Liver (tissue), 9 donors: ENCODE measurements around the gene FRAT1. TPM values are rescaled to one million over a fixed set of nuclear protein-coding genes. Genes with fewer than 3 reads are reported as not detected.

ENCODE experiments used
- DNase-seq: peaks from one replicate; pipeline ENCODE4 v3.0.0-alpha.2; 2017; ENCODE audit warnings: low spot score
- H3K27ac ChIP-seq, 2 donors: one replicate each; pipeline ENCODE4 v1.7.0; 2013; ENCODE audit warnings: inconsistent platforms in 2 of 2, low read length in 2 of 2, control low read depth in 1 of 2, low read depth in 1 of 2, mild to moderate bottlenecking in 1 of 2
- H3K27me3 ChIP-seq, 4 donors: one replicate each; pipeline versions ENCODE4 v1.6.1 to v1.7.0; 2013; ENCODE audit warnings: low read length in 3 of 4, inconsistent platforms in 1 of 4, mild to moderate bottlenecking in 1 of 4, moderate library complexity in 1 of 4; ENCODE audit not compliant: control insufficient read depth in 4 of 4, insufficient read depth in 4 of 4
- H3K36me3 ChIP-seq, 4 donors: one replicate each; pipeline versions ENCODE4 v1.6.1 to v1.7.0; 2013; ENCODE audit warnings: low read length in 3 of 4, mild to moderate bottlenecking in 3 of 4, low read depth in 1 of 4, moderate library complexity in 1 of 4; ENCODE audit not compliant: control insufficient read depth in 4 of 4, insufficient read depth in 3 of 4
- H3K4me1 ChIP-seq, 4 donors: one replicate each; pipeline versions ENCODE4 v1.6.1 to v1.7.0; 2013; ENCODE audit warnings: low read length in 3 of 4, mild to moderate bottlenecking in 3 of 4, moderate library complexity in 1 of 4; ENCODE audit not compliant: control insufficient read depth in 4 of 4, insufficient read depth in 4 of 4
- H3K4me3 ChIP-seq, 3 donors: one replicate each; pipeline versions ENCODE4 v1.6.1 to v1.7.0; 2013; ENCODE audit warnings: low read length in 3 of 3, control low read depth in 1 of 3, low read depth in 1 of 3, mild to moderate bottlenecking in 1 of 3
- H3K9ac ChIP-seq, 2 donors: one replicate each; pipeline ENCODE4 v1.7.0; 2013; ENCODE audit warnings: low read length in 2 of 2, mild to moderate bottlenecking in 2 of 2, moderate library complexity in 2 of 2, control low read depth in 1 of 2, low read depth in 1 of 2
- H3K9me3 ChIP-seq, 4 donors: one replicate each; pipeline versions ENCODE4 v1.6.1 to v1.7.0; 2013; ENCODE audit warnings: low read length in 3 of 4; ENCODE audit not compliant: control insufficient read depth in 4 of 4
- EGR1 ChIP-seq, 2 donors: IDR thresholded peaks; 2 replicates each; pipeline ENCODE4 v1.6.1; 2016 to 2018; ENCODE audit warnings: antibody characterized with exemption in 2 of 2, low read depth in 2 of 2
- FOXA1 ChIP-seq: IDR thresholded peaks from 2 replicates; pipeline ENCODE4 v1.6.1; 2016; ENCODE audit warnings: antibody characterized with exemption
- FOXA2 ChIP-seq: IDR thresholded peaks from 2 replicates; pipeline ENCODE4 v1.6.1; 2016; ENCODE audit warnings: antibody characterized with exemption
- GABPA ChIP-seq, 2 donors: IDR thresholded peaks in 1 of 2; conservative IDR thresholded peaks in 1 of 2; 2 replicates each; pipeline ENCODE4 v1.6.1; 2016; ENCODE audit warnings: antibody characterized with exemption in 2 of 2, mild to moderate bottlenecking in 1 of 2, moderate library complexity in 1 of 2
- HNF4A ChIP-seq, 2 donors: conservative IDR thresholded peaks; 2 replicates each; pipeline ENCODE4 v1.6.1; 2016; ENCODE audit warnings: antibody characterized with exemption in 2 of 2, mild to moderate bottlenecking in 2 of 2
- HNF4G ChIP-seq: IDR thresholded peaks from 2 replicates; pipeline ENCODE4 v1.6.1; 2016; ENCODE audit warnings: antibody characterized with exemption
- JUND ChIP-seq, 2 donors: IDR thresholded peaks; 2 replicates each; pipeline ENCODE4 v1.6.1; 2016; ENCODE audit warnings: antibody characterized with exemption in 2 of 2
- NR2F2 ChIP-seq: IDR thresholded peaks from 2 replicates; pipeline ENCODE4 v1.6.1; 2016; ENCODE audit warnings: antibody characterized with exemption
- RAD21 ChIP-seq, 2 donors: IDR thresholded peaks; 2 replicates each; pipeline ENCODE4 v1.6.1; 2016; ENCODE audit warnings: antibody characterized with exemption in 2 of 2, mild to moderate bottlenecking in 2 of 2
- RXRA ChIP-seq, 2 donors: IDR thresholded peaks; 2 replicates each; pipeline ENCODE4 v1.6.1; 2017 to 2018; ENCODE audit warnings: antibody characterized with exemption in 2 of 2, mild to moderate bottlenecking in 1 of 2
- SP1 ChIP-seq: IDR thresholded peaks from 2 replicates; pipeline ENCODE4 v1.6.1; 2018; ENCODE audit warnings: antibody characterized with exemption, mild to moderate bottlenecking
- TAF1 ChIP-seq: conservative IDR thresholded peaks from 2 replicates; pipeline ENCODE4 v1.6.1; 2016; ENCODE audit warnings: antibody characterized with exemption, mild to moderate bottlenecking
- YY1 ChIP-seq: IDR thresholded peaks from 2 replicates; pipeline ENCODE4 v1.6.1; 2016; ENCODE audit warnings: antibody characterized with exemption, mild to moderate bottlenecking
- WGBS: extraction: QIAGEN DNeasy Blood & Tissue Kit; methylation state at CpG from one replicate; pipeline ENCODE4 v1.1.7; 2013; 5-methylcytosine and 5-hydroxymethylcytosine counted together
- polyA plus RNA-seq, 2 donors: library from polyadenylated mRNA; stranded (reverse) in 1 of 2; unstranded in 1 of 2; fragments of 200-250 nt in 1 of 2; fragments of >200 nt in 1 of 2; fragmentation: Nextera tagmentation in 1 of 2; extraction: Ambion mirVana in 1 of 2; gene quantifications; one replicate each; pipeline versions ENCODE4 v1.2.1 to v1.2.3, GENCODE V29; 2013 to 2015
- total RNA-seq, 2 donors: library from RNA; depleted of rRNA; stranded (reverse); fragments of >200 nt; gene quantifications; one replicate each; pipeline ENCODE4 v1.2.3, GENCODE V29; 2014
- TF ChIP-seq, protein P1 (sequence below): IDR thresholded peaks from 2 replicates; pipeline ENCODE4 v1.6.1; 2016; ENCODE audit warnings: antibody characterized with exemption
- TF ChIP-seq, protein P2 (sequence below): fragments of 150-350 bp; IDR thresholded peaks from 2 replicates; pipeline ENCODE4 v1.5.1; 2017; ENCODE audit warnings: improper control_type of control experiment, low read depth, low read length; ENCODE audit not compliant: missing input control
- TF ChIP-seq, protein P3 (sequence below): IDR thresholded peaks from 2 replicates; pipeline ENCODE4 v1.6.1; 2016; ENCODE audit warnings: antibody characterized with exemption
- TF ChIP-seq, protein P4 (sequence below): IDR thresholded peaks from 2 replicates; pipeline ENCODE4 v1.6.1; 2016; ENCODE audit warnings: antibody characterized with exemption
- TF ChIP-seq, protein P5 (sequence below): IDR thresholded peaks from 2 replicates; pipeline ENCODE4 v1.6.1; 2016; ENCODE audit warnings: antibody characterized with exemption, mild to moderate bottlenecking
- donor health status: healthy.
- donor health status: healthy.
- donor health status: healthy.
- donor health status: healthy.
- donor health status: healthy.

FRAT1 gene
- total and polyA plus RNA-seq, 4 donors = 4.3 to 7.4 (median 5.2) TPM

DNA sequence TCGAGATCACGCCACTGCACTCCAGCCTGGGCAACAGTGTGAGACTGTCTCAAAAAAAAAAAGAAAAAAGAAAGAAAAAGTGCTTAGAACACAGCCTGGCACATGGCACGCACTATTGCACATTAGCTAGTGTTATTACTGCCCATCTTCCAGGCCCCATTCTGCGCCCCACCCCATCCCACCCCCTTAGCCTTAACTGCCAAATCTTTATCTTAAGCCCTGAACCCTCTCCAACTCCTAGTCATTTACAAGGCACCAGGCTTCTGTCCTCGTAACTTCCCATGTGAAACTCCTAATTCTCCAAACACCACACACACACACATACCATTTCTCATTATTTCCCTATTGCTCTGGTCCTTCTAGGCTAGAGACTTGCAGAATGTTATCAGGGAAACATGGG lies 10.7 kb downstream of the FRAT1 start:
- H3K9me3 ChIP-seq = no peaks in the 10 kb centered on the region
- no peak overlapping the region for H3K9ac ChIP-seq
- no peaks in the 10 kb centered on the region for H3K36me3 ChIP-seq
- WGBS = 58% methylated on average over 5 of the region's 5 CpGs
- no peaks in the 10 kb centered on the region for H3K27me3 ChIP-seq
- TF ChIP-seq RAD21 (IDR thresholded peaks at IDR 0.05) (no peak), HNF4G (no peak), NR2F2 (no peak), SP1 (no peak), TAF1 (no peak)
- H3K27ac ChIP-seq = peak overlapping the region; percentile 81 to 95
- no peak for DNase-seq
- H3K4me3 ChIP-seq = no peak overlapping the region
- H3K4me1 ChIP-seq = peaks cover 17 to 61% (median 43%) of the 10 kb centered on the region in 4 donors

DNA sequence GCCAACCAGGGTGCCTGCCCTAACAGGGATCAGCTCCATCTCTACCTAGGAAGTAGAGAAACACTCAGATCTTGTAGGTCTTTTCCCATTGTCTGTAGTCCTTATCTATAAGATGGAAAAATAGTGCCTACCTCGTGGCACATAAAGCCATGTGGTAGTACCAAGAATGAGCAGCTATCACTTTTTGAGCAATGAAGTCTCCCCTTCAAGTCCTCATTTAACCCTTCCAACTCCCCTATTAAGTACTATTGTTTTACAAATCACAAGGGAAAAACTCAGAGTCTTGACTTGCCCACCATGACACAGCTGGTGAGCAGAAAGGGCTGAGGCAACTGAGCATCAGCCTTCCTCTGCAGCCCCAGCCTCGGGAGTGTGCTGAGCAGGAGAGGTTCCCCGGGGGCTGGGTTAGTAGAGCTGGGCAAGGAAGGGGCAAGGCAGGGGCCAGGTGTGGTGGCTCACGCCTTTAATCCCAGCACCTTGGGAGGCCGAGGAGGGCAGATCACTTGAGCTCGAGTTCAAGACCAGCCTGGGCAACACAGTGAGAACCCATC lies 12.2 kb downstream of the FRAT1 start:
- Histone ChIP-seq H3K4me1 (peaks cover 17 to 56% (median 41%) of the 10 kb centered on the region in 4 donors), H3K27me3 (no peaks in the 10 kb centered on the region), H3K9me3 (no peaks in the 10 kb centered on the region), H3K9ac (peak overlapping the region in 1 of 2 donors; percentile 79), H3K4me3 (peak overlapping the region in 1 of 3 donors; percentile 53), H3K27ac (peak overlapping the region; percentile 90 to 95), H3K36me3 (no peaks in the 10 kb centered on the region)
- no peak for TF ChIP-seq EGR1 (IDR thresholded peaks at IDR 0.05; ENCODE audit: low read depth in 2 of 2)
- TF ChIP-seq HNF4G = no peak
- no peak for TF ChIP-seq NR2F2
- no peak for DNase-seq
- 58% methylated on average over 6 of the region's 6 CpGs for WGBS

DNA sequence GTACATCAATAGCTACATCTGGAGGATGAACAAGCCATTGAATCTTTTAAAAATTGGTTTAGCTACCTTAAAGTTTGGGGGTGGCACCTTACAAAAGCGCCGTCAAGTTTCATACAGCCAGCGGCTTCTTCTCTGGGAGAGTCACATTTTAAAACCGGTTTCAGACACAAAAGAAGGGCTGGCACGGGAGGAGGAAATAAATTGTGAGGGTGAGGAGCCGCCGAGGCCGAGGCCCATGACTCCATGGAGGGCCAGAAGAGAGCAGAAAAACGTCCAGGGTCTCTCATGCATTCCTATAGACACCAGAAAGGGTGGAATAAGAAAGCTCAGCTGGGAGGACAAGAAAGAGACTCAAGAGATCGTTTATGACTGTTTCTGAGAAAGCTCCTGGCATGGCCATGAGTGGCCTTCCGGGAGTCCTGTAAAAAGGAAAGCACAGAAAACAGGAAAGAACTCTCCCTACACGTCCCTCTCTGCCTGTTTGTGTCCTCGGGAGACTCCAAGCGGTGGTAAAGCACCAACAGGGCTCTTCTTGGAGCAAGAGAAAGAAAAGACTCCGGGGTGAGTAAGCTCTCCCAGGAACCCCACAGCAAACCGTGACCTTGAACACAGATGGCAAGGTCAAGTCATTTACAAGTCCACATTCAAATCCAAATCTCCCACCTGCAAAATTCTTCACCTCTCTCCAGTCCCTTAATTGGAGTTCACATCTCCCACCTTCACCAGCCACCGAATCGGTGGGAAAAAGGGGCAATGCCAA lies 13.7 kb downstream of the FRAT1 start:
- DNase-seq = no peak
- H3K9ac ChIP-seq = peak overlapping the region; percentile 79 to 98
- 5% methylated on average over 18 of the region's 18 CpGs for WGBS
- TF ChIP-seq FOXA2 = no peak
- TF ChIP-seq, protein P1, sequence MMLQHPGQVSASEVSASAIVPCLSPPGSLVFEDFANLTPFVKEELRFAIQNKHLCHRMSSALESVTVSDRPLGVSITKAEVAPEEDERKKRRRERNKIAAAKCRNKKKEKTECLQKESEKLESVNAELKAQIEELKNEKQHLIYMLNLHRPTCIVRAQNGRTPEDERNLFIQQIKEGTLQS = no peak
- TF ChIP-seq, protein P2, sequence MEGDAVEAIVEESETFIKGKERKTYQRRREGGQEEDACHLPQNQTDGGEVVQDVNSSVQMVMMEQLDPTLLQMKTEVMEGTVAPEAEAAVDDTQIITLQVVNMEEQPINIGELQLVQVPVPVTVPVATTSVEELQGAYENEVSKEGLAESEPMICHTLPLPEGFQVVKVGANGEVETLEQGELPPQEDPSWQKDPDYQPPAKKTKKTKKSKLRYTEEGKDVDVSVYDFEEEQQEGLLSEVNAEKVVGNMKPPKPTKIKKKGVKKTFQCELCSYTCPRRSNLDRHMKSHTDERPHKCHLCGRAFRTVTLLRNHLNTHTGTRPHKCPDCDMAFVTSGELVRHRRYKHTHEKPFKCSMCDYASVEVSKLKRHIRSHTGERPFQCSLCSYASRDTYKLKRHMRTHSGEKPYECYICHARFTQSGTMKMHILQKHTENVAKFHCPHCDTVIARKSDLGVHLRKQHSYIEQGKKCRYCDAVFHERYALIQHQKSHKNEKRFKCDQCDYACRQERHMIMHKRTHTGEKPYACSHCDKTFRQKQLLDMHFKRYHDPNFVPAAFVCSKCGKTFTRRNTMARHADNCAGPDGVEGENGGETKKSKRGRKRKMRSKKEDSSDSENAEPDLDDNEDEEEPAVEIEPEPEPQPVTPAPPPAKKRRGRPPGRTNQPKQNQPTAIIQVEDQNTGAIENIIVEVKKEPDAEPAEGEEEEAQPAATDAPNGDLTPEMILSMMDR = peak; percentile 36
- no peak for TF ChIP-seq JUND (IDR thresholded peaks at IDR 0.05)
- no peak for TF ChIP-seq SP1
- TF ChIP-seq, protein P3, sequence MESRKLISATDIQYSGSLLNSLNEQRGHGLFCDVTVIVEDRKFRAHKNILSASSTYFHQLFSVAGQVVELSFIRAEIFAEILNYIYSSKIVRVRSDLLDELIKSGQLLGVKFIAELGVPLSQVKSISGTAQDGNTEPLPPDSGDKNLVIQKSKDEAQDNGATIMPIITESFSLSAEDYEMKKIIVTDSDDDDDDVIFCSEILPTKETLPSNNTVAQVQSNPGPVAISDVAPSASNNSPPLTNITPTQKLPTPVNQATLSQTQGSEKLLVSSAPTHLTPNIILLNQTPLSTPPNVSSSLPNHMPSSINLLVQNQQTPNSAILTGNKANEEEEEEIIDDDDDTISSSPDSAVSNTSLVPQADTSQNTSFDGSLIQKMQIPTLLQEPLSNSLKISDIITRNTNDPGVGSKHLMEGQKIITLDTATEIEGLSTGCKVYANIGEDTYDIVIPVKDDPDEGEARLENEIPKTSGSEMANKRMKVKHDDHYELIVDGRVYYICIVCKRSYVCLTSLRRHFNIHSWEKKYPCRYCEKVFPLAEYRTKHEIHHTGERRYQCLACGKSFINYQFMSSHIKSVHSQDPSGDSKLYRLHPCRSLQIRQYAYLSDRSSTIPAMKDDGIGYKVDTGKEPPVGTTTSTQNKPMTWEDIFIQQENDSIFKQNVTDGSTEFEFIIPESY = no peak
- TF ChIP-seq NR2F2 = peak; percentile 12
- TF ChIP-seq HNF4G = no peak
- no peak for TF ChIP-seq EGR1 (IDR thresholded peaks at IDR 0.05; ENCODE audit: low read depth in 2 of 2)
- no peak for TF ChIP-seq HNF4A (conservative IDR thresholded peaks at IDR 0.05)
- peak; percentile 78 to 79 for TF ChIP-seq RAD21 (IDR thresholded peaks at IDR 0.05)
- no peak for TF ChIP-seq GABPA (IDR thresholded peaks at IDR 0.05 in 1 of 2, conservative IDR thresholded peaks at IDR 0.05 in 1 of 2)
- TF ChIP-seq YY1 = peak; percentile 31
- peak; percentile 37 to 48 for TF ChIP-seq RXRA (IDR thresholded peaks at IDR 0.05)
- TF ChIP-seq, protein P4, sequence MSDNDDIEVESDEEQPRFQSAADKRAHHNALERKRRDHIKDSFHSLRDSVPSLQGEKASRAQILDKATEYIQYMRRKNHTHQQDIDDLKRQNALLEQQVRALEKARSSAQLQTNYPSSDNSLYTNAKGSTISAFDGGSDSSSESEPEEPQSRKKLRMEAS = peak; percentile 57
- peak; percentile 71 for TF ChIP-seq TAF1
- TF ChIP-seq, protein P5, sequence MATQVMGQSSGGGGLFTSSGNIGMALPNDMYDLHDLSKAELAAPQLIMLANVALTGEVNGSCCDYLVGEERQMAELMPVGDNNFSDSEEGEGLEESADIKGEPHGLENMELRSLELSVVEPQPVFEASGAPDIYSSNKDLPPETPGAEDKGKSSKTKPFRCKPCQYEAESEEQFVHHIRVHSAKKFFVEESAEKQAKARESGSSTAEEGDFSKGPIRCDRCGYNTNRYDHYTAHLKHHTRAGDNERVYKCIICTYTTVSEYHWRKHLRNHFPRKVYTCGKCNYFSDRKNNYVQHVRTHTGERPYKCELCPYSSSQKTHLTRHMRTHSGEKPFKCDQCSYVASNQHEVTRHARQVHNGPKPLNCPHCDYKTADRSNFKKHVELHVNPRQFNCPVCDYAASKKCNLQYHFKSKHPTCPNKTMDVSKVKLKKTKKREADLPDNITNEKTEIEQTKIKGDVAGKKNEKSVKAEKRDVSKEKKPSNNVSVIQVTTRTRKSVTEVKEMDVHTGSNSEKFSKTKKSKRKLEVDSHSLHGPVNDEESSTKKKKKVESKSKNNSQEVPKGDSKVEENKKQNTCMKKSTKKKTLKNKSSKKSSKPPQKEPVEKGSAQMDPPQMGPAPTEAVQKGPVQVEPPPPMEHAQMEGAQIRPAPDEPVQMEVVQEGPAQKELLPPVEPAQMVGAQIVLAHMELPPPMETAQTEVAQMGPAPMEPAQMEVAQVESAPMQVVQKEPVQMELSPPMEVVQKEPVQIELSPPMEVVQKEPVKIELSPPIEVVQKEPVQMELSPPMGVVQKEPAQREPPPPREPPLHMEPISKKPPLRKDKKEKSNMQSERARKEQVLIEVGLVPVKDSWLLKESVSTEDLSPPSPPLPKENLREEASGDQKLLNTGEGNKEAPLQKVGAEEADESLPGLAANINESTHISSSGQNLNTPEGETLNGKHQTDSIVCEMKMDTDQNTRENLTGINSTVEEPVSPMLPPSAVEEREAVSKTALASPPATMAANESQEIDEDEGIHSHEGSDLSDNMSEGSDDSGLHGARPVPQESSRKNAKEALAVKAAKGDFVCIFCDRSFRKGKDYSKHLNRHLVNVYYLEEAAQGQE = peak; percentile 53
- TF ChIP-seq FOXA1 = no peak
- H3K27me3 ChIP-seq = no peaks in the 10 kb centered on the region
- peak overlapping the region; percentile 90 to 95 for H3K27ac ChIP-seq
- H3K9me3 ChIP-seq = no peaks in the 10 kb centered on the region
- peak overlapping the region; percentile 78 to 87 (median 84) for H3K4me3 ChIP-seq
- no peaks in the 10 kb centered on the region for H3K36me3 ChIP-seq
- peaks cover 13 to 41% (median 31%) of the 10 kb centered on the region in 4 donors for H3K4me1 ChIP-seq
